CD4-positive, alpha-beta T cell treated with Interleukin-15 for 1 hour (primary cell): ENCODE data around the gene SLC25A51.

Source experiments
- DNase-seq: peaks from one replicate; pipeline ENCODE4 v3.0.0-alpha.2; 2020

Gene SLC25A51, protein sequence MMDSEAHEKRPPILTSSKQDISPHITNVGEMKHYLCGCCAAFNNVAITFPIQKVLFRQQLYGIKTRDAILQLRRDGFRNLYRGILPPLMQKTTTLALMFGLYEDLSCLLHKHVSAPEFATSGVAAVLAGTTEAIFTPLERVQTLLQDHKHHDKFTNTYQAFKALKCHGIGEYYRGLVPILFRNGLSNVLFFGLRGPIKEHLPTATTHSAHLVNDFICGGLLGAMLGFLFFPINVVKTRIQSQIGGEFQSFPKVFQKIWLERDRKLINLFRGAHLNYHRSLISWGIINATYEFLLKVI

DNA sequence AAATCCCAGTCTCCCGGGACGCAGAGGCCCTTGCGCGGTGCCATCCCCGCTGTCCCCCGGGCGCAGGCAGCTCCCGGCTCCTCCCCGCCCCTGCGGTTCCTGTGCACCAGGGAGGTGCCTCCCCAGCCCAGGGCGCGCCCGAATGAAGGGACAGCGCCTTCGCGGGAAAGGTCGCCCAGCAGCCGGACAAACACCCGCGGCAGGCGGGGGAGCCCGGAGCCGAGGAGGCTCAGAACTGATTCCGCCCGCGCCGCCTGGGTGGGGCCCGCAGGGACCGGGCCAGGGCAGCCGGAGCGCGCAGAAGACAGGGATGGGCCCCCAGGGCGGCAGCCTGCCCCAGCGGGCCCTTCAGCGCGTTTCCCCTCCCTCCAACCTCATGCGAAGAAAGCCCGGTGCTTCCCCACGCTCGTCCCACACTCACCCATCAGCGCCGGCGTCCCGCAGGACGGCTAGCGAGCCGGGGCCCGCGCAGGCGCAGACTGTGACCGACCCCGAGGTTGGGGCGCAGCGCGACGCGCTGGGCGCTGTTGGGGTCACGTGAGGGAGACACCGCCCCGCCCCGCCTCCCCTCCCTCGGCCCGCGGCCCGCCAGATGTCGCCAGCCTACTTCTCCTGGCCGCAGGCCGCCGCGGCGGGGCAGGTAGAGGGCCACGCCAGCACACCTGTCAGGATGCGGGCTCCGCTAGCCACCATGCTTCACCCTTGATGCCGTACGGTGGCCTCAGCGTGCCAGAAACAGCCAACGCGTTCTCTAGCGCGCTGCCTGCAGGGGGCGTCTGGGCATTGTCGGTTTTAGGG is at the start of gene SLC25A51:
Gene SLC25A51 (minus strand): TSS at position 481 of the 798 bp plus-strand sequence. CDS start 15,577 bp downstream, outside the sequence.
- DNase-seq = peak; percentile 93

GRCh38 chr9:37953206-37953774 is 49.4 kb upstream of the SLC25A51 start:
- DNase-seq = no peak

- DNase-seq = no peak
Observed at GRCh38 chr9:37952731-37953130, 48.8 kb upstream of the SLC25A51 start.

DNA sequence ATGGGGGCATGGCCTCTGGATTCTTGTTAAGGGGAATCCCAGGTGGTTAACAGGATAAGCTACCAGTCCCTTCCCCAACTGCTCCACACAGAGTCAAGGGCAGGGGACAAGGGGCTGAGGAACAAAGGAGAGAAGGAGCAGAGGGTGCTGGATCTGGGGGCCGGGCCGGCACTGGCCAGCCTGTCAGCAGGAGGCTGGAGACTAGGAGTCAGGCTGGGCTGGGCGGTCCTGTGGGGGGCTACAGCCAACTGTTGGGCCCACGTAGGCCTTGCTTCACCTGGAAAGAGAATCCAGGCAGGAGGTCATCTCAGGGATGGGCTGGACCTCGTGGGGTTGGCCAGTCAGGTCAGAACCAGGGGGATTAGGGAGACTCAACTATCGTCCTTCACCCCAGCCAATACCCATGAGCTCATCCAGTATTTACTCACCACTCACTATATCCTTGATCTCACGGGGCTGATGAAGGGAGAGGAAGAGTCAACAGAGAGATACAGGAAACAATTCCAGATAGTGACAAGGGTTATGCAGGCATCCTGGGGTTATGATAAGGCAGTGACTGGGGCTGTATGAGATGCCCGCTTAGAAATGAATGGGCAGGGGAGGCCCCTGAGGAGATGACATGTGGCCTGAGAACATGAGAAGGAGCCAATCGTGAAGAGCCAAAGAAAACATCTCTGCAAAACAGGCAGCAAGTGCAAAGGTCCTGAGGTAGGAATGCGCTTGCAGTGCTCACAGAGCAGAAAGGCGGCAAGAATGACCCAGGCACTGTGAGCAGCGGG is 47.9 kb upstream of the SLC25A51 start:
- DNase-seq = no peak

DNA sequence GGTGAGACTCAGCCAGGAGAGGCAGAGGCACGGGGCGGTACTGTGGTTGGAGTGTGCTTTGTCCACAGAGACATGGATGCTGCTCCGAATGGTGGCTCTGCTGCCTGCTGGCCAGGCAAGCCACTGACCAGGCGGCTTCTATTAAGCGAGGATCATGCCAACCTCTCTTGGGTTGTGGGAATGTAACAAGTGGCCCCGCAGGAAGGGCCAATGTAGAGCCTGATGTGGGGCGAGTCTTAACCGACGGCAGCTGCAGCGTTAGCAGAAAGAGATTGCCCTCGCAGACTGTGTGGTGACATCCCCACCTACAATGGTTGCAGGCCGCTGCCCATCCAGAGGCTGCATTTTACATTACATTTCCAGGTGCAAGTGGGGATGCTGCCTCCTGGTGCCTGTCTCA is 46.6 kb upstream of the SLC25A51 start:
- DNase-seq = no peak

DNA sequence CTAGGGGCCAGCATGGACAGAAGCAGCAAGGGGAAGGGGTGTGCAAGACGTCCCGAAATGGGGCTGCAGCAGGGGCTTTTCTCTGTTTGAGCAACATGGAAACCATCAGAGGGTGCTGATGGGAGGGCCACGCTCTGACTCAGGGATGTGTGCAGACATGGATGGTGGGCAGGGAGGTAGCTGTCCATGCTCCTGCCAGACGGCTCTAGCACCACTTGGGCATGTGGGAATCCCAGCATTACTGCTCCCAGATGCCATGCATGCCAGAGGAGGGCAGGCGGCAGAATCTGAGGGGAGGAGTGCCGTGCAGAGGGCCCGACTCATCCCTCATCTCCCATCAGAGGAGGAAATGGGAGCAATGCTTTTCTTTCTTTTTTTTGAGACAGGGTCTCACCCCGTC is 45.6 kb upstream of the SLC25A51 start:
- no peak for DNase-seq

DNA sequence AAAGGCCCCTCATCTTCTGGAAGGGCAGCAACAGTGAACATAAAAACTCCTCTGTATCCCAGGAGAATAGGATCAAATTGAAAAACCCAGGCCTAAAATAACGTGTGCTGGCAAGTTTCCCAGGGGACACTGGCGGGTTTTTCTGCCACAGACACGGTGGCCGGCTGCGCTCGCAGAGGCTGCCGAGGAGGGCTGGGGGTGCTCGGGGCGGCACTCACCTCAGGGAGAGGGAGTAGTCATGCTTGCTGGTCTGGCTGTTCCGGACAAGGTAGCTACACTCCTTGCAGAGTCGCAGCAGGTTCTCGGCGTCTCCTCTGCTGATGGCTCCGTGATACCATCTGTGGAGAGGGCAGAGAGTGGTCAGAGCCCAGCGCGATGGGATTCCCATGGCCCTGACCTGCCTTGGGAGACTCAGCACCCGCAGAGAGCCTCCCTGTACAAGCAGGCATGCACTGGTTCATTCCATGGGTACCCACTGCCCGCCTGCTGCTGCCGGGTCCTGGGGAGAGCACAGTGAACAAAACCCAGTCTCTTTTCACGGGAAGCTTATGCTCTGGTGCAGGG is 44.6 kb upstream of the SLC25A51 start:
- no peak for DNase-seq

- no peak for DNase-seq
Observed at GRCh38 chr9:37947977-37948376, 44.0 kb upstream of the SLC25A51 start.

- no peak for DNase-seq
Observed at GRCh38 chr9:37947471-37947870, 43.5 kb upstream of the SLC25A51 start.

- DNase-seq = no peak
Observed at GRCh38 chr9:37946971-37947370, 43.0 kb upstream of the SLC25A51 start.

- no peak for DNase-seq
Observed at GRCh38 chr9:37946041-37946440, 42.1 kb upstream of the SLC25A51 start.

GRCh38 chr9:37944671-37945481 is 40.9 kb upstream of the SLC25A51 start:
- no peak for DNase-seq

DNA sequence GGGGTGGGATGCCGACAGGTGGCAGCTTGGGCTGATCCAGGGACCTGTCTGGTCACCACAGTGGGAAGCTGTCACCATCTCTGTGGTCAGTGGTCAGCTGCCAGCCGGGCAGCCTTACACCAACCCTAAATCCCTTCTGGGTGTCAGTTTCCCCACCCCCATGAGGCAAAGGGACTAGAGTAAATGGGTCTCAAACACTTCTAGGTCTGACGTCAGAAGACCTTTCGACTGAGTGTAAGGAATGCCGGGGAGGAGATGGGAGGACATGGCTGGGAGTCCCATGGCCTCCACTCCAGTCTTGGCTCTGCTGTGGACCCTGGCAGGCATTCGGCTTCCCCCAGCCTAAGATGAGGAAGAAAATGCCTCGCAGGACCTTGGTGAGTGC is 40.3 kb upstream of the SLC25A51 start:
- no peak for DNase-seq

- DNase-seq = no peak
Observed at GRCh38 chr9:37943345-37944265, 39.7 kb upstream of the SLC25A51 start.

DNA sequence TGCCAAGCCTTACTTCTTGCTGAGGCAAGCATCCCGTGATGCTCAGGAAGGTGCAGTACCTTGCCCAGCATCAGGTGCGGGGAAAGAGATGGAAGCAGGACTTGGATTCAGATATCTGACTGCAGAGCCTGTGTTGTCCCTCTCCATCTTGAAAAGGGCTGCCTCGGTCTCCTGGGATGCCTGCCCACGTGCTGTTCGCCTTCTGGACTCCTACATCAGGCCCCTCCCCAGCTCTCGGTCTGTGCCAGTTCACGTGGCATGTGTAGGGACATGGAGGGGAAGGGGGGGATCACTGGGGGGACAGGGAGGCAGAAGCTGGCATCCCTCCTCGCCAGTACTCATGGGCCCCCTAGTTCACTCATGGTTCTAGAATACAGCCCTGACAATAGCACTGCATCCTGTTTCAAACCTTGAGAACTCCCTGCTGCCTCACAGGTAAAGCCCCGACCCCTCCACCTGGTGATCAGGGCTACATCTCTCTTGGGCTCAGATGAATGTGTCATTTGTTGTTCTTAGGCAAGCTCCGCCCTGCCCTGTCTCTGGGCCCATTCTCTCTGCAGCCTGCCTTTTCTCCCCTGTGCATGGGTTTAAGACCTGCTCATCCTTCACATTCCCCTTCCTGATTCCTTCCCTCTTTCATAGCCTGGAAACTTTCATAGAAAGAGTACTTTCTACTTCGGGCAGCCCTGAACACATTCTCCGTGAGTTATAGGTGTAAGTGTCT is 38.9 kb upstream of the SLC25A51 start:
- DNase-seq = no peak

DNA sequence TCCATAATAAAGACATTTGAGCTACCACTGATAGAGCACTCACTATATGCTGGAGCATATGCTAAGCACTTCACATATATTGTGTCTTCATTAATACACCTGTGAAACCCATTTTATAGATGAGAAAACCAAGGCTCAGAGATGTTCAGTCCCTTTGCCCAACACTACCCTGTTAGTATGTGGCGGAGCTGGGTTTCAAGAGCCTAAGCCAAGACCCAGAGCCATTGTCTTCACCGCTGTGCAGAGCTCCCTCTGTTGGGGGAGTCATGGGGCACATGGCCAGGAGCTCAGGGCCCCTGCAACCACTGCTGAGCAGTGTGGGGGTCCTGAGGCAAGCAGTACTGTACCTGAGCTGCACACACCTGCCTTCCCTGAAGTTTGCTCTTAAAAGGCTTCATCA is 37.3 kb upstream of the SLC25A51 start:
- no peak for DNase-seq

- DNase-seq = no peak
Observed at GRCh38 chr9:37939575-37940095, 35.7 kb upstream of the SLC25A51 start.

GRCh38 chr9:37938121-37938891 is 34.4 kb upstream of the SLC25A51 start:
- DNase-seq = no peak

- DNase-seq = no peak
Observed at GRCh38 chr9:37937366-37937765, 33.4 kb upstream of the SLC25A51 start.
